Endothelial cell of umbilical vein (primary cell): ENCODE measurements around the gene LRRC43. TPM values are rescaled to one million over a fixed set of nuclear protein-coding genes. Genes with fewer than 3 reads are reported as not detected.

Experiments
- BruUV-seq: library from RNA; stranded (reverse); fragments of 400-500 nt; replicated peaks from 2 replicates; lab custom pipeline; 2021; lab: Mats Ljungman, UMichigan
- CTCF ChIA-PET: fragments of 300-600, 350-600 bp; sonication (Branson Sonifier 250); formaldehyde crosslinking; loops from one replicate; lab custom pipeline; 2021; ENCODE audit warnings: antibody characterized with exemption, inconsistent platforms; lab: Charles Lee
- POLR2A ChIA-PET: fragments of 300-600, 350-600 bp; sonication (Branson Sonifier 250); formaldehyde crosslinking; loops from one replicate; lab custom pipeline; 2021; ENCODE audit warnings: antibody characterized with exemption, inconsistent platforms; lab: Charles Lee
- DNase-seq: peaks from one replicate; pipeline ENCODE4 v3.0.0-alpha.2; 2011; ENCODE audit warnings: low read depth, low spot score
- FAIRE-seq: peaks from 2 replicates; lab custom pipeline; 2011; peaks lifted over from hg19 to GRCh38; lab: Jason Lieb, UNC
- H2AFZ ChIP-seq: 2 replicates; pipeline ENCODE4 v1.6.0; 2012; ENCODE audit warnings: low read depth, low read length, control low read depth, inconsistent platforms
- H3K27ac ChIP-seq: 2 replicates; pipeline ENCODE4 v1.5.1; 2011; ENCODE audit warnings: low read depth, mild to moderate bottlenecking, control low read depth, low read length, moderate library complexity; ENCODE audit not compliant: insufficient read depth
- H3K27me3 ChIP-seq, 2 experiments: 2 replicates each; pipeline versions ENCODE4 v1.6.0 to v1.6.1; 2011; ENCODE audit warnings: low read length in 2 of 2, mixed read lengths in 1 of 2; ENCODE audit not compliant: control insufficient read depth in 2 of 2, insufficient read depth in 2 of 2
- H3K36me3 ChIP-seq, 2 experiments: 2 replicates in 1 of 2; 3 replicates in 1 of 2; pipeline ENCODE4 v1.5.1; 2011; ENCODE audit warnings: low read length in 2 of 2, mild to moderate bottlenecking in 1 of 2, moderate library complexity in 1 of 2; ENCODE audit not compliant: control insufficient read depth in 2 of 2, insufficient read depth in 2 of 2; ENCODE audit errors: extremely low read depth in 1 of 2
- H3K4me1 ChIP-seq: 3 replicates; pipeline ENCODE4 v1.5.1; 2011; ENCODE audit warnings: mild to moderate bottlenecking, low read length; ENCODE audit not compliant: control insufficient read depth, insufficient read depth; ENCODE audit errors: extremely low read depth
- H3K4me2 ChIP-seq: 2 replicates; pipeline ENCODE4 v1.6.1; 2011; ENCODE audit warnings: low read length, control low read depth, mixed read lengths; ENCODE audit not compliant: insufficient read depth
- H3K4me3 ChIP-seq, 3 experiments: fragments of 200-600 bp in 1 of 3; sonication (generic), shearing (Covaris generic) in 1 of 3; replicated peaks in 1 of 3; 2 replicates each; pipeline ENCODE4 v1.5.1; 2011 to 2016; ENCODE audit warnings: control low read depth in 3 of 3, low read length in 3 of 3, mild to moderate bottlenecking in 2 of 3, inconsistent platforms in 1 of 3, low read depth in 1 of 3, moderate library complexity in 1 of 3; ENCODE audit not compliant: insufficient read depth in 1 of 3
- H3K79me2 ChIP-seq: 2 replicates; pipeline ENCODE4 v1.6.0; 2012; ENCODE audit warnings: low read length, inconsistent platforms; ENCODE audit not compliant: control insufficient read depth, insufficient read depth
- H3K9ac ChIP-seq: replicated peaks from 2 replicates; pipeline ENCODE3; 2011; ENCODE audit warnings: low read length, control low read depth; ENCODE audit not compliant: insufficient read depth; ENCODE audit errors: extremely low read depth
- H3K9me1 ChIP-seq: replicated peaks from 3 replicates; pipeline ENCODE4 v1.6.0; 2011; ENCODE audit warnings: mild to moderate bottlenecking, low read length; ENCODE audit not compliant: control insufficient read depth, insufficient read depth; ENCODE audit errors: extremely low read depth
- H3K9me3 ChIP-seq: replicated peaks from 2 replicates; pipeline ENCODE4 v1.5.1; 2012; ENCODE audit warnings: low read length, inconsistent platforms; ENCODE audit not compliant: control insufficient read depth, insufficient read depth
- H4K20me1 ChIP-seq: replicated peaks from 2 replicates; pipeline ENCODE3; 2011; ENCODE audit warnings: mild to moderate bottlenecking, low read length; ENCODE audit not compliant: control insufficient read depth, insufficient read depth; ENCODE audit errors: extremely low read depth
- CTCF ChIP-seq, 2 donors: IDR thresholded peaks; 1 replicate in 1 of 2; 2 replicates in 1 of 2; pipeline ENCODE4 v1.5.1; 2011; ENCODE audit warnings: low read length in 2 of 2, mild to moderate bottlenecking in 2 of 2, moderate library complexity in 2 of 2, control low read depth in 1 of 2, inconsistent platforms in 1 of 2, low read depth in 1 of 2; ENCODE audit not compliant: insufficient read depth in 1 of 2; ENCODE audit errors: extremely low read depth in 1 of 2
- EZH2 ChIP-seq: IDR thresholded peaks from 2 replicates; pipeline ENCODE4 v1.6.1; 2012; ENCODE audit warnings: borderline replicate concordance, low read depth, mild to moderate bottlenecking, moderate library complexity, low read length, inconsistent platforms; ENCODE audit not compliant: severe bottlenecking
- FOS ChIP-seq: IDR thresholded peaks from 2 replicates; pipeline ENCODE4 v1.6.1; 2011; ENCODE audit warnings: mild to moderate bottlenecking, low read length, moderate library complexity, borderline replicate concordance; ENCODE audit not compliant: insufficient read depth
- GATA2 ChIP-seq: IDR thresholded peaks from 2 replicates; pipeline ENCODE4 v1.7.0; 2011; ENCODE audit warnings: low read depth, mild to moderate bottlenecking, moderate library complexity, mixed read lengths, low read length; ENCODE audit not compliant: insufficient read length, insufficient read depth
- JUN ChIP-seq: IDR thresholded peaks from 2 replicates; pipeline ENCODE4 v1.6.1; 2011; ENCODE audit warnings: borderline replicate concordance, low read depth; ENCODE audit not compliant: insufficient read length, insufficient read depth
- MAX ChIP-seq: IDR thresholded peaks from 2 replicates; pipeline ENCODE4 v1.6.1; 2011; ENCODE audit not compliant: insufficient read depth, insufficient read length
- MYC ChIP-seq: IDR thresholded peaks from one replicate; pipeline ENCODE4 v1.6.1; 2011; ENCODE audit warnings: mild to moderate bottlenecking, low read depth, low read length
- POLR2A ChIP-seq: IDR thresholded peaks from 2 replicates; pipeline ENCODE4 v1.6.1; 2012; ENCODE audit warnings: low read depth, mild to moderate bottlenecking, control low read depth, low read length
- POLR2AphosphoS5 ChIP-seq: IDR thresholded peaks from 2 replicates; pipeline ENCODE4 v1.6.1; 2012; ENCODE audit warnings: low read depth, mild to moderate bottlenecking, control low read depth, low read length, moderate library complexity; ENCODE audit not compliant: insufficient read depth
- dilution Hi-C: fragments of 300-500 bp; cut with MboI; formaldehyde crosslinking; loops from one replicate; pipeline ENCODE4 v1.15.0; 2019; ENCODE audit warnings: low sequenced_read_pairs; ENCODE audit not compliant: extremely low pct_ligation_motif_present
- intact Hi-C: fragments of 100-400 bp; cut with micrococcal nuclease; formaldehyde crosslinking; loops from one replicate; pipeline ENCODE4 v1.10.0; 2022
- polyA plus RNA-seq, 4 experiments: library from polyadenylated mRNA; depleted of rRNA in 3 of 4; stranded (reverse) in 3 of 4; unstranded in 1 of 4; fragments of >200 nt; gene quantifications; 2 replicates each; pipeline versions ENCODE4 v1.2.1 to v1.2.3, GENCODE V29; 2011 to 2012; ENCODE audit warnings: missing spikeins in 1 of 4
- total RNA-seq: library from RNA; stranded (reverse); gene quantifications from 2 replicates; pipeline ENCODE4 v1.2.3, GENCODE V29; 2021

Gene LRRC43
- total and polyA plus RNA-seq, 2 donors (not counting 3 experiments of a cell fraction or from before 2014, with no cell fraction given): 3.1 to 3.4 TPM

GRCh38 chr12:122232691-122233090 is 49.8 kb downstream of the LRRC43 start:
- dilution Hi-C loops: no loop called here
- no peak for FAIRE-seq
- CTCF ChIA-PET: no interaction called here

More at GRCh38 chr12:122232691-122233090, 49.8 kb downstream of the LRRC43 start:
- Histone ChIP-seq H3K4me2 (no peak overlapping the region), H3K79me2 (no peaks in the 10 kb centered on the region), H3K9ac (no peak overlapping the region), H3K9me1 (no peaks in the 10 kb centered on the region), H2AFZ (no peak overlapping the region), H3K4me3 (no peak overlapping the region), H3K9me3 (no peaks in the 10 kb centered on the region), H4K20me1 (no peaks in the 10 kb centered on the region), H3K36me3 (peaks cover 2 to 9% of the 10 kb centered on the region in 2 experiments), H3K4me1 (no peaks in the 10 kb centered on the region), H3K27ac (no peak overlapping the region), H3K27me3 (no peaks in the 10 kb centered on the region)
- intact Hi-C loops: no loop called here
- POLR2A ChIA-PET: no interaction called here
- BruUV-seq: no TSS peak
- DNase-seq: no peak
- TF ChIP-seq POLR2AphosphoS5: no peak
- TF ChIP-seq MYC: no peak
- no peak for TF ChIP-seq CTCF (IDR thresholded peaks at IDR 0.05; ENCODE audit: extremely low read depth in 1 of 2, insufficient read depth in 1 of 2, low read depth in 1 of 2, low read length in 2 of 2)
- no peak for TF ChIP-seq EZH2
- no peak for TF ChIP-seq POLR2A
- no peak for TF ChIP-seq MAX
- TF ChIP-seq FOS: no peak
- TF ChIP-seq JUN: no peak
- no peak for TF ChIP-seq GATA2
